ENCODE measurements around the gene ILF3.
"Not testable (repeated sequence)": the region's sequence is repeated elsewhere in the genome, so short reads cannot be mapped to it uniquely, and the experiment has no call there.

ILF3 gene

DNA sequence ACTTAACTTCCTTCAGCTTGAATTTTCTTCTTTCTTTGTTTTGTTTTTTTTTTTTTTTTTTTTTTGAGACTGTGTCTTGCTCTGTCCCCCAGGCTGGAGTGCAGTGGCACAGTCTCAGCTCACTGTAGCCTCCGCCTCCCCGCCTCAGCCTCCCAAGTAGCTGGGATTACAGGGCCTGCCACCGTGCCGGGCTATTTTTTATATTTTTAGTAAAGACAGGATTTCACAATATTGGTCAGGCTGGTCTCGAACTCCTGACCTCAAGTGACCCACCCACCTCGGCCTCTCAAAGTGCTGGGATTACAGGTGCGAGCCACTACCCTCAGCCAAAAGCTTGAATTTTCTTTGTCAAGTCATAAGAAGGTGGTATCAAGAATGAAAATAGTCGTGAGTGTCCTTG is 21.1 kb downstream of the ILF3 start:
- not testable (repeated sequence) for DNase-seq (ENCODE audit: low spot score)

DNA sequence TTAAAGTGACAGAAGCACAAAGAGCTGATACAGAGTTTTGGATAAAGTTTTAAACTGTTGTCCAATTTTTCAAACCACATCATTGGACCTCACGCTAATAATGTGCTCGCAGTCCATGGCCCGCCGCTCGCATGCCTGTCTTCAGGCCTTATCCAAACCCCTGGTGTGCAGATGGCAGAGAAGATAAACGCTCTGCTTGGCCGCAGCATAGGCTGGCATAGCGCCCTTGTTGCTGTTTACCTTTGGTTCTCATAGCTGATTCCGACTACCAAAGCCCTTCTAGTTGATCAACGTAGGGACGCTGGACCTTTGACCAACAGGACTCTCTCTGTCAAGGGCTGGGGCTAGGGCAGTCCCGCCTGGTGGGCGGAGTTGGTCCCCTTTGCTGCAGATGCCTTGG is 23.6 kb downstream of the ILF3 start:
- no peak for DNase-seq (ENCODE audit: low spot score)

DNA sequence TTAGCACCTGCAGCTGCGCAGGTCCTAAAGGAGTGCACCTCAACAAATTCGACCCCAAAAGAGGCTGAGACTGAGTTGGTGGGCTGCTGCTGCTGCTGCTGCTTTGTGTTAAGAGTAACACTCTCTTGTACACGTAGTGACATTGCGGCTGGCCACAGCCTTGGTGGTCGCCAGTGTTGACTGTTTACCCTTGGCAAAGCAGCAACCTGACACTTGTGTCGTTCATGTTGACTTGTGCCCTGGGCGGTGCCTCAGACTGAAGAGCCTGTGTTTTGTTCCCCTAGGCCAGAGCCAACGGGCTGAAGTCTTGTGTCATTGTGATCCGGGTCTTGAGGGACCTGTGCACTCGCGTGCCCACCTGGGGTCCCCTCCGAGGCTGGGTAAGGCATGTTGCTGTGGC is 24.7 kb downstream of the ILF3 start:
- no peak for DNase-seq (ENCODE audit: low spot score)

DNA sequence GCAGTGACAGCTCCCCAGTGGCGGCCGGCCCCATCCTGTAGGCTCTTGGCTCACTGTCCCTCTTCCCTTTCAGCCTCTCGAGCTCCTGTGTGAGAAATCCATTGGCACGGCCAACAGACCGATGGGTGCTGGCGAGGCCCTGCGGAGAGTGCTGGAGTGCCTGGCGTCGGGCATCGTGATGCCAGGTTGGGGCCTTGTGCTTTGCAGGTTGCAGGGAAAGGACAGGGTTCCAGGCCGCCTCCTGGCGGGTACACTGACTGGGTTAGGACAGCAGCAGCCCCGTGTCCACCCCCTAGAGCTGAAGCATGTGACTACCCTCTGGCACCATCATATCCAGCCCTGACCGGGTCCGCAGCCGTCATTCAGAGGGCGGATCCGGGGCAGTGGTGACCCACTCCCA is 25.6 kb downstream of the ILF3 start:
- DNase-seq (ENCODE audit: low spot score): no peak

DNA sequence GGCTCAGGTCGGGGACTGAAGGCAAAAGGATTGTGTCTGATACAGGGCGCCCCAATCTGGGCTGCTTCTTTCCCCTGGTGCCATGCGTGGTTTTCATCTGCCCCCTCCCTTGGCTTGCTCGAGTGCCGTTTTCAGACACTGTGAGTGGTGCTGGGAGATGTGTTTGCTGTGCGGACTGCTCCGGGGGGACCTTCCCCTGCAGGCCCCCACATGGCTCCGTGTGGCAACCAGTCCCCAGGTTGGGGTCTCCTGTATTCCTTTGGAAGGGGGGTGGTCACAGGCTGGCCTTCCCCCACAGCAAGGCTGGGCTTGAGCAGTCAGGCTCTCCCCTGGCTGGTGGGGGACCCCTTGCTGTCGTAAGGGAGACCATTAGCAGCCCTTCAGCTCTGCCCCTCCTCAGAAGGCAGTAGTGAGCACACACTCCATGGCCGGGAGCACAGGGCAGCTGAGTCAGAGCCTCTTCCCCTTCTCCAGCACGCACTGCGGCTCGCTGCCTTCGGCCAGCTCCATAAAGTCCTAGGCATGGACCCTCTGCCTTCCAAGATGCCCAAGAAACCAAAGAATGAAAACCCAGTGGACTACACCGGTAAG is 26.5 kb downstream of the ILF3 start:
- no peak for DNase-seq (ENCODE audit: low spot score)

DNA sequence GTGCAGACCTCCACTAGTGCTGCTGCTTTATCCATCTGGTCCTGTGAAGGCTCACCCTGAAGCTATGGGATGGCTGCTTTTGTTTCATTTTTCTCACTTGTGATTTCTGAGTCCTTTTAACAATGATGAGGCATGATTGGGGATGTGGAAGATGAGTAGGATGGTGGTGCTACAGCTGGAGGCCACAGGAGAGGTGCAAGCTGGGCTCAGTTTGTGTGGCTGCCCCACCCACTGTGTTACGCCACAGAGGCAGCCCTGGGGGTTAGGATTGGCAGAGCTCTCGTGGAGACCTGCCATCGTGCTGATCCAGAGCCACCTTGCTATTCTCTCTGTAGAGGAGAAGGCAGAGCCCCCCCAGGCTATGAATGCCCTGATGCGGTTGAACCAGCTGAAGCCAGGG is 27.5 kb downstream of the ILF3 start:
- no peak for DNase-seq (ENCODE audit: low spot score)

DNA sequence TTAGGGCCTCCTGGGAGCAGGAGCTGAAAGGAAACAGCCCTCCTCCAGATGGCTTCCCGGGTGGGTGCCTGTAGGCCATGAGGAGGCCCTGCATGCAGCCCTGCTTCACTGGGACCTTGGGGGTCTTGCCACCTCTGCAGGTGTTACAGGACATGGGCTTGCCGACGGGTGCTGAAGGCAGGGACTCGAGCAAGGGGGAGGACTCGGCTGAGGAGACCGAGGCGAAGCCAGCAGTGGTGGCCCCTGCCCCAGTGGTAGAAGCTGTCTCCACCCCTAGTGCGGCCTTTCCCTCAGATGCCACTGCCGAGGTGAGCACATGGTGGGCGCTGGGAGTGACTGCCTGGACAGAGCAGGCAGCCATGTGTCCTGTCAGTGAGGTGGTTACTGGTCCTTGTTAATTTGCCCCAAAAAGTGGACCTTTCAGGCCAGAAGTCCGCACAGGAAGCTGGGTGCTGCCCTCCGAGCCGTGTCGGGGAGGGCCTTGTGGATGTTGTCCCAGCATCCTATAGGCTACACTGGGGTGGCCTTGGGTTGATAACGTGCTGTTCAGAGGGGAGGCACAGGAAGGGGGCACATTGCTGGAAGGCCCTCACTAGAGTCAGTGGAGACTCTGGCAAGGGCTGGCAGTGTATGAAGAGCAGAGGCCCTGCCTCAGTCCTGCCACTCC is 28.4 kb downstream of the ILF3 start:
- DNase-seq (ENCODE audit: low spot score): no peak

DNA sequence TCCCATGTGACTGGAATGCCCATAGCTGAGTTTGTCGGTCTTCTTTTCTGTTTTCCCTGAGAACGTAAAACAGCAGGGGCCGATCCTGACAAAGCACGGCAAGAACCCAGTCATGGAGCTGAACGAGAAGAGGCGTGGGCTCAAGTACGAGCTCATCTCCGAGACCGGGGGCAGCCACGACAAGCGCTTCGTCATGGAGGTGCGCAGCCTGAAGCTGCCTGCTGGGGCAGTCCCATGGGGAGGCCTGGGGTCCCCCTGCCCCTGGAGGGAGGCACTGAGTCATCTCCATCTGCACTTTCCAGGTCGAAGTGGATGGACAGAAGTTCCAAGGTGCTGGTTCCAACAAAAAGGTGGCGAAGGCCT is 28.9 kb downstream of the ILF3 start:
- DNase-seq (ENCODE audit: low spot score): no peak

DNA sequence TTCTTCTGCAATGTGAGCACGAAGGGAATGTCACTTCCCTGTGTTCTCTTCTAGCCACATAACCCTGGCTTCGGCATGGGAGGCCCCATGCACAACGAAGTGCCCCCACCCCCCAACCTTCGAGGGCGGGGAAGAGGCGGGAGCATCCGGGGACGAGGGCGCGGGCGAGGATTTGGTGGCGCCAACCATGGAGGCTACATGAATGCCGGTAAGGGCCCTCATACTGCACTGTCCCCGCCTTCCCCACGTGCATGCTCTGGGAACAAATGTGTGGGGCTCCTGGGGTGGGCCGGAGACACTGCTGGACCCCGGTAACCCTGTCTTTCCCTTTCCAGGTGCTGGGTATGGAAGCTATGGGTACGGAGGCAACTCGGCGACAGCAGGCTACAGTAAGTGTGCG is 29.4 kb downstream of the ILF3 start:
- no peak for DNase-seq (ENCODE audit: low spot score)

DNA sequence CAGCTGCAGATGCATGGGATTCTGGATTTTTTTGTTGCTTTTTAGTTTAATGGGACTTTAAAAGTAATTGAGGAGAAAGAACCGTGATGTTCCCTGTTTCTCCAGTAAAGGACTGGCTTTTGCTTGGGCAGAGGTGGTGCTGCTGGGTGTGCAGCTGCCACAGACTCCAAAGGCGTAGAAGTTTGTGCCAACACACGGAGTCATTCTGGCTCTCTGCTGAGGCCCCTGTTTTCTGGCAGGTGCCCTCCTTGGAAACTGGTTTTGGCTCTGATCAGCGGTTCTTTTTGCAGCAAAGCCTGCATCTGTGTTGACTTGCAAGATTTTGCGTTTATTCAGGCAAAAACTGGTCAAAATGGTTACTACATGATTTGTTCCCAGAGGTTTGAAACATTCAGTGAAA is 31.1 kb downstream of the ILF3 start:
- no peak for DNase-seq (ENCODE audit: low spot score)

DNA sequence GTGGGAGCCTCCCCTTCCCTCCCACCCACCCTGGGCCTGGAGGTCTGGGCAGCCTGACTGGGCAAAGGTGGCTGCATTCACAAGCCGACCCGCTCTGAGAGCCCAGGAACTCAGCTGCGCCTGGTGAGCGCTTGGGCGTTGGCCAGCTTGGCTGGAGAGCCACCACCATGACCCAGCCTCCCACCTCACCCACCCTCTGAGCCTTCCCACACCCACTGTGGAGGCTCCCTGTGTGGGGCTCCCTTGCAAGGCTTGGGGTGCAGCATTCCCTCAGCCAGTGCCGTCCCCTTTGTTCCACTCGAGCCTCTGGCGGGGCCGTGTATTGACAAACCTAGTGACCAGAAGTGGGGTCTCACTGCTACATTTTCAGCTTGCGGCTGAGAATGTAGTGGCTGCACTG is 32.0 kb downstream of the ILF3 start:
- no peak for DNase-seq (ENCODE audit: low spot score)

DNA sequence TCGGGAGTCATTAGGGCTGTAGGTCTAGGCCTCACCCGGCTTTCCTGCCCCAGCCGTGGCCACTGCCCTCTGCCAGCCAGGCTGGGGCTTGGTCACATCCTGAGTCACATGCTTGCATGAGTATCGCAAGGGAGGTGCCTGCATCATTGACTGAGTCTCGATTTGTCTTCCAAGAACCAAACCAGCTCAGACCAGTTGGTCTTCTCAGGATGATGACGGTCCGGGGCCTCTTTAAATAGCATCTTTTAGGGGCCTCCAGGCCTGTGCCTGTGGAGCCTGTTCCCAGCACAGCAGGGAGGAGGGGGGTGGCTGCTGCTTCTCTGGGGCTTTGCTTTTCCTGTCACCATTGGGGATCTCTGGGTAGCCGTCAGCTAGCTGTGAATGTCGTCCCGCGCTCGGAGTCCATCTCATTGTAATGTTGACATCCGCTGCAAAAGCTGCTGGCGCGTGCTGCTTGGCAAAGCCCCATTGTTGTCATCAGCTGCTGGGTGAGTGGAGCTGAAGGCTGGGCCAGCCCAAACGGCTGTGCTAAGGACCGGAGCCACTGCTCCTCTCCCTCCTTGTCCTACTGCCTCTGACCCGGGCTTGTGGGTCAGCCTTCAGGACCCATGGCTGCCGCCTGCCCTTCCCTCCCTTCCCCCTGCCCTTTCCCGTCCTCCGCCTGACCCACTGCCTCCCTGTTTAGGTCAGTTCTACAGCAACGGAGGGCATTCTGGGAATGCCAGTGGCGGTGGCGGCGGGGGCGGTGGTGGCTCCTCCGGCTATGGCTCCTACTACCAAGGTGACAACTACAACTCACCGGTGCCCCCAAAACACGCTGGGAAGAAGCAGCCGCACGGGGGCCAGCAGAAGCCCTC is 32.7 kb downstream of the ILF3 start:
- peak; percentile 66 for DNase-seq (ENCODE audit: low spot score)

DNA sequence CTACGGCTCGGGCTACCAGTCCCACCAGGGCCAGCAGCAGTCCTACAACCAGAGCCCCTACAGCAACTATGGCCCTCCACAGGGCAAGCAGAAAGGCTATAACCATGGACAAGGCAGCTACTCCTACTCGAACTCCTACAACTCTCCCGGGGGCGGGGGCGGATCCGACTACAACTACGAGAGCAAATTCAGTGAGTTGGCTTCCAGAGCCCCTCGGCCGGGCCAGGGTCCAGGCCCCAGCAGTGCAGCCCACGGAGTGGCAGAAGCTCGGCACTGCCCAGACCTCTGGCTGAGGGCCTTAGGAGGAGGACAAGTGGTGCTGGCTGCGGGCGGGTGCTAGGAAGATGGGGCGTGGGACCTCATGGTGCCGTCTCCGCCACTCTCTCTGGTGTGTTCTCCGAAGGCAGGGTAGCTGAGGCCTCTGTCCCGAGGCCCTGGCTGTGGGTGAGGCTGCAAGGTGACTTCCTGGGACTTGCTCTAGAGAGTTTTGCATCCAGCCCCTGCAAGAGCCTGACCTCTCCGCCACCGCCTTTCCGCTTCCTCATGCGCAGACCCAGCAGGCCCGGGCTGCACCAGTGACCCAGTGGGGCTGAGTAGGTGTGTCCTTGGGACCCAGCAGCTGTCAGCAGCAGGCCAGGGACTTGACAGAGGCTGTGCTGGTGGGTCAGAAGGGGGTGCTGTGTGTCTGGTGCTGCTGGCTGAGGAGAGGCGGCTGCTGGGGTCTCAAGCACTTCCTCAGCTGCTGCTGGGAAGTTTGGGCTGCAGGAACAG is 33.6 kb downstream of the ILF3 start:
- no peak for DNase-seq (ENCODE audit: low spot score)

DNA sequence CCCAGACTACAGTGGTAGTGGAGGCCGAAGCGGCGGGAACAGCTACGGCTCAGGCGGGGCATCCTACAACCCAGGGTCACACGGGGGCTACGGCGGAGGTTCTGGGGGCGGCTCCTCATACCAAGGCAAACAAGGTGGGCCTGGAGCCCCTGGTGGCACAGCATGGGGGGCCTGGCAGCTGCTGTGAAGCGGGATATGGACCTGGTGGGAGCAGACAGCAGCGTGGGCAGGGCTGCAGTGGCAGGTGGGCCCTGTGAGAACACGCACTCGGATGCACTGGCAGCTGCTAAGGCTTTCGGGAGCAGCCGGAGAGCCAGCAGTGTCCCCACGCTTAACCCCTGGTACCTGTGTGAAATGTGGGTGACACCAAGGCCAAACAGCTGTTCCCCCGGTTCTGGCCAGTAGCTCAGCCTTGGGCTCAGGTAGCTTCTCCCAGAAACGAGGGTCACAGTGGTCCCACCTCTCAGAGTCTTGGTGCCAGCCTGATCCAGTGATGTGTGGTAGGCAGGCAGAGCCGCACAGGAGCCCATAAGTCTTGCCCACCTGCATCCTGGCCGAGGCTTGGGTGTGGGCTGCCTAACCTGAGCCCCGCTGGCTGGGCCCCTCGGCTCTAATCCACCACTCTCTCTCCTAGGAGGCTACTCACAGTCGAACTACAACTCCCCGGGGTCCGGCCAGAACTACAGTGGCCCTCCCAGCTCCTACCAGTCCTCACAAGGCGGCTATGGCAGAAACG is 34.6 kb downstream of the ILF3 start:
- no peak for DNase-seq (ENCODE audit: low spot score)

DNA sequence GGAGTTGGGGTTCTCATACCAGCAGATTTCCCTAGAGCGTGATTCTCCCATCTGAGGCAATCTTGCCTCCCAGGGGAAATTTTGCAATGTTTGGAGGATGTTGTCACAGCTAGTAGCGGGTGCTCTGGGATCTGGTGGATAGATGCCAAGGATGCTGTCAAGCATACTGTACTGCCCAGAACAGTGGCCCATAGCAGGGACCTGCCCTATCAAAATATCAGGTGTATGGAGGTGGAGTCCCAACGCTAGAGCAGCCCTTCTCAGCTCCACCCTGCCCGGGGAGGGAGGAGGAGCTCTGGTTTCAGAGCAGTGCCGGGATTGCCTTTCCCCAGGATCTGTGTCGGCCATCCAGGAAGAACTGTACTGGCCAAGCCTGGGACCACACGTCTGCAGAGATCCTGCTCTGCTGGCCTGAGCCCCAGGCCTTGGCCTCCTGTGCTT is 36.2 kb downstream of the ILF3 start:
- peak; percentile 62 for DNase-seq (ENCODE audit: low spot score)

DNA sequence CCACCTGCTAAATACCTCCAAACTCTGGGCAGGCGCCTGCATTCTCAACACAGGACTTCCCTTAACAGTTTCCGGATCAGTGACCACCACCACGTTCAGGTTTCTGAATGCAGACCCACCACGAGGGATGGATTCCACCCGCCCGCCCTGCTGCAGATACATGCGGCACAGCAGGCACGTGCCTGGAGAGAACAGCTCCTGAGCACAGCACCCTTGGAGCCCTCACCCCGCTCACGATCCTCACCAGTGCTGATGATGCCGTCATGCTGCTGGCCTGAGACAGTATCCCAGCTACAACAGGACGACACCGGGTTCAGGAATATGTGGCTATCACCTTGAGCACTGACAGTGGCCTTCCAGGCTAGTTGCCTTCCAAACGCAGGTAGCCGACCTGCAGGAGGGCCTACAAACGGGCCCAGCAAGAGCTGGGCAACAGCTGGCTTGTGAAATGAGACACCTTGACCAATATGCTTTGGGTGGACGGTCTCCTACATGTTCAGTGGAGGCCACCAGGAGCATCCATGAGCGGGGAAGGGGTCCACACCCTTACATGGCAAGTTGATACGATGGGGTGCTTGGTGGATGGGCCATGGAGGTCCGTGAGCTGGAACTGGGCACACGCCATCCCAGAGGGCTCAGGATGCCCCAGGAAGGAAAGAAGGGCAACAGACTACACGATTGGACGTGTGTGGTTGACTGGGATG is 37.2 kb downstream of the ILF3 start:
- no peak for DNase-seq (ENCODE audit: low spot score)

DNA sequence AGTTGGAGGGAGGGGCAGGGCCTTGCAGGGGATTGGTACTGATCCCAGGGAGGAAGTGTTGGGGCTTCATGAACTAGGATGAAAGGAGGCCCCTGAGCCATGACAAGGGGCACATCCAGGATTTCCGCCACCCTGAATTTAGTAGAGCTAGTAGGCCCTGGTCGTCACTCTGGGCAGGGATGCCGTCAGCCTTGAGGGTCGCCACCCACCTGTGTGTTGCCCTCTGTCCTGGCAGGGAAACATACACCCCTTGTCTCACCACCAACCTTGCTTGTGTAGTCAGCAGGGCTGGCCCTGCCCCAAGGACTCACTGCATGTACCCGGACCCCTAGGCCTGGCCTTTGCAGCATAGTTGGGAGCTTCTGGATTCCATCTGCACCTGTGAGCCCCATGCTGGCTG is 37.7 kb downstream of the ILF3 start:
- no peak for DNase-seq (ENCODE audit: low spot score)

DNA sequence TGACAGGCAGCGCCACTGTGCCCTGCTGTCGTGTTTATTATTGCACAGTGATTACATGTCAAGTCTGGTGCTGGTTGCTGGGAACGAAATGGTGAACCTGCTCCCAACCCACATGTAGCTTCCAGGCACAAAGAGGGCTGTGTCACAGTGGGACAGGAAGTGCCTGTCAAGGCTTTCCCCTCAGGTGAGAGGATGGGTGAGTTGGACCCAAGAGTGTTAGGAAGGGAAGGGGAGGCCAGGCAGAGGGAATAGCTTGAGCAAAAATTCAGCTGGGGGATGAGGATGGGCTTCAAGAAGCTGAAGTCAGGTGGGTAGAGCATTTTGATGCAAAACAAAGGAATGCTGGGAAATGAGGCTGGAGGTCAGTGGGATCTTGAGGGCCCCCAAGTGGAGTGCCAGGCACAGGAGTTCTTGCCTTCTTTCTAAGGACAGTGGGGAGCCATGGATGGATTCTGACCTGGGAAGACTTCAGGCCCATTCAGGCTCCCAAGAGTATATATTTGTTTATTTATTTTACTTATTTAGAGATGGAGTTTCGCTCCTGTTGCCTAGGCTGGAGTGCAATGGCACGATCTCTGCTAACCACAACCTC is 38.6 kb downstream of the ILF3 start:
- no peak for DNase-seq (ENCODE audit: low spot score)

DNA sequence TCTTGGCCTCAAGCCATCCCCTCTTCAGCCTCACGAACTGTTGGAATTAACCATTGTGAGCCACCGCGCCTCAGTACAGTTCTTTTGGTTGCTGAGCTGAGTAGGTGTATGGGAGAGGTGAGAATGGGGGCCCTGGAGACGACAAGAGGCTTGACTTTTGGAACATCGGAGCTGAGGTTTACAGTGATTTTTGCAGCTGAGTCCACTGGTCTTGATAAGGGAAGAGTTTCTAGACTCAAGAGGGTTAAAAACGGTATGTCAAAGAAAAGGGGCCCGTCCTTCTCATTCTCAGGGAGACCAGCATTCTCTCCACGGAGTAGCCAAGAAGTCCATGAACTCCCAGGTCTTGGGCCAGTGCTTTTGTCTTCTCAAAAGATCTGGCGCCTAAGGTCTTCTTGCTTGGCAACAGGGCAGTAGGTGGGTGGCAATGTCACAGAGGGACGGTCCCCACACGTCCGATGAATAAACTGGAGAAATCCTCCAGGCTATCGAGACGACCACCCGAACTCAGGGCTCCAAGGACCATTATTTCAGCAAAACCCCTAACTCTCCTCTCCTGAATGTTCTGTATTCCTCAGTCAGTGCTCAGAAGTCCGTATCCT is 40.7 kb downstream of the ILF3 start:
- no peak for DNase-seq (ENCODE audit: low spot score)

Measured in hepatic stellate cell (primary cell).